ENCODE results near the gene ZC3H12D. TPM values are rescaled to one million over a fixed set of nuclear protein-coding genes. Genes with fewer than 3 reads are reported as not detected.

Gene ZC3H12D
- total and polyA plus RNA-seq, 5 donors from 2014 or later = 7.1 to 251 (median 9.2) TPM

- H3K36me3 Mint-ChIP-seq = peaks cover 31% of the 10 kb centered on the region
- Histone ChIP-seq H3K9me3 (ENCODE audit: control insufficient read depth in 2 of 2, low read length in 2 of 2) (no peaks in the 10 kb centered on the region), H3K4me3 (ENCODE audit: low read depth, low read length) (no peak overlapping the region), H3K4me1 (ENCODE audit: control insufficient read depth, insufficient read depth, low read length, poor library complexity, severe bottlenecking) (no peaks in the 10 kb centered on the region), H3K27me3 (ENCODE audit: control insufficient read depth, insufficient read depth, low read length) (no peaks in the 10 kb centered on the region), H3K36me3 (ENCODE audit: control insufficient read depth, insufficient read depth, low read length) (peaks cover 73% of the 10 kb centered on the region), H3K27ac (ENCODE audit: insufficient read depth, low read length, poor library complexity, severe bottlenecking) (peak overlapping the region; percentile 23)
- H3K27ac Mint-ChIP-seq = peak overlapping the region in 1 of 3 donors; percentile 32
- no peaks in the 10 kb centered on the region for H3K27me3 Mint-ChIP-seq
- no peak for ATAC-seq (ENCODE audit: low read depth in 2 of 2)
- peak overlapping the region in 1 of 4 donors; percentile 35 for H3K4me3 Mint-ChIP-seq
- peaks cover 0 to 1% (median 0%) of the 10 kb centered on the region in 7 donors for H3K9me3 Mint-ChIP-seq
- H3K4me1 Mint-ChIP-seq = peaks cover 0 to 19% (median 5%) of the 10 kb centered on the region in 4 donors
- no peak for DNase-seq
These were observed 32.5 kb downstream of the ZC3H12D start for GRCh38 chr6:149452037-149452939.

DNA sequence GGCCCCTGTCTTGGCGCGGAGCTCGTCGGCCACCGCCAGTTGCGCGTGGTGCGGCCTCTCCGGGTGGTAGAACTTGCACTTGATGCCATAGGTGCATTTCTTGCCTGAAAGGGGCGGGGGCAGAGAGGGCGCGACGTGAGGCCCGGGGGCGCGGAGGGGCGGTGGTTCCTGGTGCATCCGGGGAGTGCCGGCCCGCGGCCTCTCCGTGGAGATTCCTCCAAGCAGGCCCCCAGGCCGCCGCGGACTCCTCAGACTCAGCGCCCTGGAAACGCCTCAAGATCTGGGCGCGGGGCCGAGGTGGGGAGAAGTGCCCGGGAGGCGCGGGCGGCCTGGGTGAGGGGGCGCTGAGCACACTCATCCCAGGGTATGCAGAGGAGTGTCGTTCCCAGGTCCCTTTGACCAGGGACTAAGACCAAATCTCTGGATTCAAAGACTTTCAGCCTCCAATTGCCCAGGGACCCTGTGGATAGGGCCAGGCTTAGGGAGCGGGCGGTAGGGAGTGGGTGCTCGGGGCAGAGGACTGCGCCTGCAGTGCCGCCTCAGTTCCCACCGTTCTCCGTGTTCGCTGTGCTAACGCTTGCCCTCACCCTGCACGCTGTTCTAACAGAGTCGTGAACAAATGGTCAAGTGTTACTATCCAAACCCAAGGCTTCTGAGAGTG is 33.3 kb downstream of the ZC3H12D start:
- DNase-seq (no peak), ATAC-seq (ENCODE audit: low read depth in 2 of 2) (no peak)
- H3K27me3 Mint-ChIP-seq = no peaks in the 10 kb centered on the region
- peaks cover 0 to 1% (median 0%) of the 10 kb centered on the region in 7 donors for H3K9me3 Mint-ChIP-seq
- H3K4me3 ChIP-seq (ENCODE audit: low read depth, low read length) = no peak overlapping the region
- peaks cover 33% of the 10 kb centered on the region for H3K36me3 Mint-ChIP-seq
- no peaks in the 10 kb centered on the region for H3K9me3 ChIP-seq (ENCODE audit: control insufficient read depth in 2 of 2, low read length in 2 of 2)
- no peak overlapping the region for H3K27ac ChIP-seq (ENCODE audit: insufficient read depth, low read length, poor library complexity, severe bottlenecking)
- no peaks in the 10 kb centered on the region for H3K4me1 ChIP-seq (ENCODE audit: control insufficient read depth, insufficient read depth, low read length, poor library complexity, severe bottlenecking)
- peaks cover 65% of the 10 kb centered on the region for H3K36me3 ChIP-seq (ENCODE audit: control insufficient read depth, insufficient read depth, low read length)
- H3K4me3 Mint-ChIP-seq = peak overlapping the region in 1 of 4 donors; percentile 35
- H3K27ac Mint-ChIP-seq = peak overlapping the region in 1 of 3 donors; percentile 32
- peaks cover 0 to 17% (median 5%) of the 10 kb centered on the region in 4 donors for H3K4me1 Mint-ChIP-seq
- no peaks in the 10 kb centered on the region for H3K27me3 ChIP-seq (ENCODE audit: control insufficient read depth, insufficient read depth, low read length)

DNA sequence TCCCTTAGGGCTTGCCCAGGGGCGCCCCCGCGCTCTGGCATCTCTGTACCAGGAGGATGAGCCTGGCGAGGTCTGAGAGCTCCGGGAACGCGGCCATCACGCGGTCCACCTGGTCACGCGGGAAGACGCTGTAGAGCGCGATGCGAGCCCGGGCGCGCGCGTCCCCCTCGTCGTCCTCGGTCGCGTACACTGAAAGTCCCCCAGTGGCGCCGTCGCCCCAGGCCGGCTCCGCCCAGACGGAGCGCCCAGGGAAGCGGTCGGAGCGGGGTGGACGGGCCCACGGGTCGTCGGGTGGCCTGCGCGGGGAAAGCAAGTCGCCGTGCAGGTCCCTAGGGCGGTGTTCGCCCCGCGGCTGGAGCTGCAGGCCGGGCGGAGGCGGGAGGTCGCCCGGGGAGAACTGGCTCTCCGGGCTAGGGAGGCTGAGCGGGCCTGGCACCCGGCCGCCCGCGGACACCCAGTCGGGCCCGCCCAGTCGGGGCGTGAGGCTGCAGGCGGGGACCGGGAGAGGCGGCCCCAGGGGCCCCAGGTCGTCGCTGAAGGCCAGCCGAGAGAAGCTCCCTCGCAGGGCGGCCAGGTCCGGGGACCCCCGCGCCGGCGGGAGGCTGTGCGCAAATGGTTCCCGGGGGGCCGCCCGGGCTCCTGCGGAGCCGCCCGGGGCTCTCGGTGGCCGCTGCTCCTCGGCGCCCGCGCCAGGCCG is 34.0 kb downstream of the ZC3H12D start:
- Histone ChIP-seq H3K4me1 (ENCODE audit: control insufficient read depth, insufficient read depth, low read length, poor library complexity, severe bottlenecking) (no peaks in the 10 kb centered on the region), H3K4me3 (ENCODE audit: low read depth, low read length) (no peak overlapping the region), H3K9me3 (ENCODE audit: control insufficient read depth in 2 of 2, low read length in 2 of 2) (no peaks in the 10 kb centered on the region), H3K27me3 (ENCODE audit: control insufficient read depth, insufficient read depth, low read length) (no peaks in the 10 kb centered on the region), H3K27ac (ENCODE audit: insufficient read depth, low read length, poor library complexity, severe bottlenecking) (no peak overlapping the region), H3K36me3 (ENCODE audit: control insufficient read depth, insufficient read depth, low read length) (peaks cover 64% of the 10 kb centered on the region)
- Mint-ChIP-seq H3K36me3 (peaks cover 33% of the 10 kb centered on the region), H3K4me1 (peaks cover 4 to 17% (median 5%) of the 10 kb centered on the region in 4 donors), H3K27ac (peak overlapping the region in 1 of 3 donors; percentile 14), H3K27me3 (no peaks in the 10 kb centered on the region), H3K4me3 (no peak overlapping the region), H3K9me3 (peaks cover 0 to 1% (median 0%) of the 10 kb centered on the region in 7 donors)
- DNase-seq (no peak), ATAC-seq (ENCODE audit: low read depth in 2 of 2) (no peak)

GRCh38 chr6:149449831-149450678 is 34.8 kb downstream of the ZC3H12D start:
- H3K36me3 ChIP-seq (ENCODE audit: control insufficient read depth, insufficient read depth, low read length) = peaks cover 57% of the 10 kb centered on the region
- peak overlapping the region in 2 of 3 donors; percentile 63 to 83 for H3K27ac Mint-ChIP-seq
- ATAC-seq (ENCODE audit: low read depth in 2 of 2) (no peak), DNase-seq (no peak)
- no peaks in the 10 kb centered on the region for H3K27me3 ChIP-seq (ENCODE audit: control insufficient read depth, insufficient read depth, low read length)
- H3K4me1 Mint-ChIP-seq = peaks cover 5 to 14% (median 6%) of the 10 kb centered on the region in 4 donors
- peak overlapping the region; percentile 9 for H3K27ac ChIP-seq (ENCODE audit: insufficient read depth, low read length, poor library complexity, severe bottlenecking)
- H3K9me3 Mint-ChIP-seq = no peaks in the 10 kb centered on the region
- H3K4me3 Mint-ChIP-seq = no peak overlapping the region
- no peaks in the 10 kb centered on the region for H3K4me1 ChIP-seq (ENCODE audit: control insufficient read depth, insufficient read depth, low read length, poor library complexity, severe bottlenecking)
- H3K27me3 Mint-ChIP-seq = no peaks in the 10 kb centered on the region
- peaks cover 28% of the 10 kb centered on the region for H3K36me3 Mint-ChIP-seq
- H3K4me3 ChIP-seq (ENCODE audit: low read depth, low read length) = no peak overlapping the region
- H3K9me3 ChIP-seq (ENCODE audit: control insufficient read depth in 2 of 2, low read length in 2 of 2) = no peaks in the 10 kb centered on the region

DNA sequence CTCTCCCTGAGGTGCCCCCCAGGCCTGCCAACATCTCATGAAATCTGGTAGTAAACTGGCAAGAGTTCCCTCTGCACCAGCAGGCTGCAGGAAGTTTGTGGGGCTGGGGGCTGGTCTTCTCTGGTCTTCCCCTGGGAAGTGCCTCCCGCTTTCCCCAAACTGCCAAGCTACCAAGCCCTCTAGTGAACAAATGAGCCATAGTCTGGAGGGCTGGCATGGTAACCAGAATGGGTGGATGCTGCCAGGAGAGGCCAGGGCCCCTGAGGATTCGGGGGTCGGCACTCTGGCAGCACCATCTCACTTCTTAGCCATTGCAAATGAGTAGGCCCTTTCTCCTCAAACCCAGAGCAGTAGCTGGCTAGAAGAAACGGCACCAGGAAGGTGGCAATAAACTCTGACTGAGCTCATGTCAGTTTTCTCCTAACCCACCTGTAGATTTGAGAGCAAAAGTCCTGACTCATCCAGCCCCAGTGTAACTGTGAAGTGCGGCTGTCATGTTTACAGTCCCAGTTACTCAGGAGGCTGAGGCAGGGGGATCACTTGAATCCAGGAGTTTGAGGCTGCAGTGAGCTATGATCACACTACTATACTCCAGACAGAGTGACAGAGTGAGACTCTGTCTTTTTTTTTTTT is 35.9 kb downstream of the ZC3H12D start:
- DNase-seq (no peak), ATAC-seq (ENCODE audit: low read depth in 2 of 2) (no peak)
- no peaks in the 10 kb centered on the region for H3K9me3 ChIP-seq (ENCODE audit: control insufficient read depth in 2 of 2, low read length in 2 of 2)
- peaks cover 26% of the 10 kb centered on the region for H3K36me3 Mint-ChIP-seq
- H3K4me1 ChIP-seq (ENCODE audit: control insufficient read depth, insufficient read depth, low read length, poor library complexity, severe bottlenecking) = no peaks in the 10 kb centered on the region
- no peaks in the 10 kb centered on the region for H3K9me3 Mint-ChIP-seq
- H3K4me3 ChIP-seq (ENCODE audit: low read depth, low read length) = no peak overlapping the region
- peak overlapping the region in 2 of 3 donors; percentile 26 to 51 for H3K27ac Mint-ChIP-seq
- no peaks in the 10 kb centered on the region for H3K27me3 Mint-ChIP-seq
- H3K4me1 Mint-ChIP-seq = peaks cover 5 to 12% (median 8%) of the 10 kb centered on the region in 4 donors
- no peaks in the 10 kb centered on the region for H3K27me3 ChIP-seq (ENCODE audit: control insufficient read depth, insufficient read depth, low read length)
- no peak overlapping the region for H3K27ac ChIP-seq (ENCODE audit: insufficient read depth, low read length, poor library complexity, severe bottlenecking)
- peaks cover 46% of the 10 kb centered on the region for H3K36me3 ChIP-seq (ENCODE audit: control insufficient read depth, insufficient read depth, low read length)
- no peak overlapping the region for H3K4me3 Mint-ChIP-seq

DNA sequence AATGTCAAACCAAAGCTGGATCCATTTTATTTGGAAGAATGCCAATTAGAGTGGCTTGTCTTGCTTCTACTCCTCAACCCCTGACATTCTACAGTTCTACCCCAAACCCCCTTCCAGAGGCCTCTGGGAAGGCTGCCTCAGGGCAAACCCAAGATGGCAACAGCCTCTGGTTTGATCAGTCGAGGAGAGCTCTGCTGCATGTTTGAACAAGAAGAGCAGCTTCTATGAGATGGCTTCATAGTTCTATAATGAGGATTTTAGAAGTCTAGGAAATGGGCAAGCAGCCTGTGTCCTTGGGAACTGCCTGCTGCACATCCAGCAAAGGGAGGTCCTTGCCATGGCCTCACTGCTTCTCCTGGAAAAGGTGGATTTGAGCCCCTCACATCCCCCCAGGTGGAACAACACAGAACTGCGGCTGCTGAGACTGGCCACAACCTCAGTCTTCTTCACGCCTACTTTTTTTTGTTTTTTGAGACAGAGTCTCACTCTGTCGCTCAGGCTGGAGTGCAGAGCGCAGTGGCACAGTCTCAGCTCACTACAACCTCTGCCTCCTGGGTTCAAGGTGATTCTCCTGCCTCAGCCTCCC is 37.9 kb downstream of the ZC3H12D start:
- Histone ChIP-seq H3K27ac (ENCODE audit: insufficient read depth, low read length, poor library complexity, severe bottlenecking) (peak overlapping the region; percentile 41), H3K9me3 (ENCODE audit: control insufficient read depth in 2 of 2, low read length in 2 of 2) (no peaks in the 10 kb centered on the region), H3K4me3 (ENCODE audit: low read depth, low read length) (no peak overlapping the region), H3K36me3 (ENCODE audit: control insufficient read depth, insufficient read depth, low read length) (peaks cover 26% of the 10 kb centered on the region), H3K27me3 (ENCODE audit: control insufficient read depth, insufficient read depth, low read length) (no peaks in the 10 kb centered on the region), H3K4me1 (ENCODE audit: control insufficient read depth, insufficient read depth, low read length, poor library complexity, severe bottlenecking) (no peaks in the 10 kb centered on the region)
- Mint-ChIP-seq H3K27me3 (no peaks in the 10 kb centered on the region), H3K4me1 (peaks cover 5 to 15% (median 10%) of the 10 kb centered on the region in 4 donors), H3K9me3 (no peaks in the 10 kb centered on the region), H3K4me3 (no peak overlapping the region), H3K36me3 (peaks cover 24% of the 10 kb centered on the region), H3K27ac (peak overlapping the region in 1 of 3 donors; percentile 48)
- DNase-seq (no peak), ATAC-seq (ENCODE audit: low read depth in 2 of 2) (no peak)

Measured in CD4-positive, CD25-positive, alpha-beta regulatory T cell (primary cell).